Chondrocyte (in vitro differentiated cells): ENCODE data around the gene CD6. TPM values are rescaled to one million over a fixed set of nuclear protein-coding genes. Genes with fewer than 3 reads are reported as not detected.

ENCODE experiments used
- DNase-seq: peaks from one replicate; pipeline ENCODE4 v3.0.0; 2021; ENCODE audit warnings: mixed read lengths, low spot score
- H3K27ac Mint-ChIP-seq: one replicate; pipeline ENCODE4 v1.8.0; 2021; ENCODE audit warnings: mild to moderate bottlenecking, moderate library complexity, mixed read lengths; ENCODE audit not compliant: unreplicated experiment
- H3K27me3 Mint-ChIP-seq: 2 replicates; pipeline ENCODE4 v1.8.0; 2021; ENCODE audit warnings: low read depth, mixed read lengths
- H3K36me3 Mint-ChIP-seq: 2 replicates; pipeline ENCODE4 v1.8.0; 2021; ENCODE audit warnings: low read depth, mixed read lengths
- H3K4me1 Mint-ChIP-seq: 2 replicates; pipeline ENCODE4 v1.8.0; 2021; ENCODE audit warnings: low read depth, mild to moderate bottlenecking, mixed read lengths
- H3K4me3 Mint-ChIP-seq: one replicate; pipeline ENCODE4 v1.8.0; 2021; ENCODE audit warnings: mild to moderate bottlenecking, moderate library complexity, mixed read lengths; ENCODE audit not compliant: unreplicated experiment
- H3K9me3 Mint-ChIP-seq: 2 replicates; pipeline ENCODE4 v1.8.0; 2021; ENCODE audit warnings: low read depth, mixed read lengths
- total RNA-seq: library from RNA; stranded (reverse); gene quantifications from 3 replicates; pipeline ENCODE4 v1.2.1, GENCODE V29; 2021
- TF ChIP-seq, protein P1 (sequence below): fragments of 200-600 bp; sonication (generic); IDR thresholded peaks from 2 replicates; pipeline ENCODE4 v1.5.0; 2021; ENCODE audit warnings: antibody characterized with exemption, mild to moderate bottlenecking, moderate library complexity

CD6 gene
- total RNA-seq, 1 donor from 2014 or later, result not detected

GRCh38 chr11:61035526-61035835, 64.0 kb downstream of the CD6 start:
- DNase-seq, result no peak
- H3K27me3 Mint-ChIP-seq, result no peaks in the 10 kb centered on the region
- peaks cover 11% of the 10 kb centered on the region for H3K4me1 Mint-ChIP-seq

GRCh38 chr11:61037441-61038093, 66.1 kb downstream of the CD6 start:
- no peak for DNase-seq
- H3K36me3 Mint-ChIP-seq, result no peaks in the 10 kb centered on the region
- no peaks in the 10 kb centered on the region for H3K27me3 Mint-ChIP-seq

More at GRCh38 chr11:61035526-61035835, 64.0 kb downstream of the CD6 start:
- Mint-ChIP-seq H3K27ac (no peak overlapping the region), H3K9me3 (no peaks in the 10 kb centered on the region), H3K36me3 (no peaks in the 10 kb centered on the region), H3K4me3 (no peak overlapping the region)
- TF ChIP-seq, protein P1, sequence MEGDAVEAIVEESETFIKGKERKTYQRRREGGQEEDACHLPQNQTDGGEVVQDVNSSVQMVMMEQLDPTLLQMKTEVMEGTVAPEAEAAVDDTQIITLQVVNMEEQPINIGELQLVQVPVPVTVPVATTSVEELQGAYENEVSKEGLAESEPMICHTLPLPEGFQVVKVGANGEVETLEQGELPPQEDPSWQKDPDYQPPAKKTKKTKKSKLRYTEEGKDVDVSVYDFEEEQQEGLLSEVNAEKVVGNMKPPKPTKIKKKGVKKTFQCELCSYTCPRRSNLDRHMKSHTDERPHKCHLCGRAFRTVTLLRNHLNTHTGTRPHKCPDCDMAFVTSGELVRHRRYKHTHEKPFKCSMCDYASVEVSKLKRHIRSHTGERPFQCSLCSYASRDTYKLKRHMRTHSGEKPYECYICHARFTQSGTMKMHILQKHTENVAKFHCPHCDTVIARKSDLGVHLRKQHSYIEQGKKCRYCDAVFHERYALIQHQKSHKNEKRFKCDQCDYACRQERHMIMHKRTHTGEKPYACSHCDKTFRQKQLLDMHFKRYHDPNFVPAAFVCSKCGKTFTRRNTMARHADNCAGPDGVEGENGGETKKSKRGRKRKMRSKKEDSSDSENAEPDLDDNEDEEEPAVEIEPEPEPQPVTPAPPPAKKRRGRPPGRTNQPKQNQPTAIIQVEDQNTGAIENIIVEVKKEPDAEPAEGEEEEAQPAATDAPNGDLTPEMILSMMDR, result no peak

GRCh38 chr11:61039916-61040315, 68.4 kb downstream of the CD6 start:
- Mint-ChIP-seq H3K4me3 (no peak overlapping the region), H3K9me3 (no peaks in the 10 kb centered on the region), H3K36me3 (no peaks in the 10 kb centered on the region), H3K4me1 (peaks cover 21% of the 10 kb centered on the region), H3K27ac (no peak overlapping the region), H3K27me3 (no peaks in the 10 kb centered on the region)
- TF ChIP-seq, protein P1, result no peak
- no peak for DNase-seq

More at GRCh38 chr11:61037441-61038093, 66.1 kb downstream of the CD6 start:
- H3K4me3 Mint-ChIP-seq, result no peak overlapping the region
- H3K9me3 Mint-ChIP-seq, result no peaks in the 10 kb centered on the region
- H3K27ac Mint-ChIP-seq, result peak overlapping the region; percentile 59
- H3K4me1 Mint-ChIP-seq, result peaks cover 19% of the 10 kb centered on the region
- TF ChIP-seq, protein P1, result no peak

- H3K27me3 Mint-ChIP-seq, result no peaks in the 10 kb centered on the region
- no peak overlapping the region for H3K4me3 Mint-ChIP-seq
- H3K36me3 Mint-ChIP-seq, result no peaks in the 10 kb centered on the region
- peaks cover 21% of the 10 kb centered on the region for H3K4me1 Mint-ChIP-seq
- H3K9me3 Mint-ChIP-seq, result no peaks in the 10 kb centered on the region
- TF ChIP-seq, protein P1, result no peak
- no peak for DNase-seq
- peak overlapping the region; percentile 2 for H3K27ac Mint-ChIP-seq
Measured at GRCh38 chr11:61041755-61042518, 70.5 kb downstream of the CD6 start.

- no peaks in the 10 kb centered on the region for H3K9me3 Mint-ChIP-seq
- H3K36me3 Mint-ChIP-seq, result no peaks in the 10 kb centered on the region
- H3K4me1 Mint-ChIP-seq, result peaks cover 16% of the 10 kb centered on the region
- no peak overlapping the region for H3K27ac Mint-ChIP-seq
- no peaks in the 10 kb centered on the region for H3K27me3 Mint-ChIP-seq
- H3K4me3 Mint-ChIP-seq, result no peak overlapping the region
- TF ChIP-seq, protein P1, result no peak
- DNase-seq, result no peak
Measured at GRCh38 chr11:61042537-61042936, 71.1 kb downstream of the CD6 start.
